ENCODE data around the gene CAD.

DNA sequence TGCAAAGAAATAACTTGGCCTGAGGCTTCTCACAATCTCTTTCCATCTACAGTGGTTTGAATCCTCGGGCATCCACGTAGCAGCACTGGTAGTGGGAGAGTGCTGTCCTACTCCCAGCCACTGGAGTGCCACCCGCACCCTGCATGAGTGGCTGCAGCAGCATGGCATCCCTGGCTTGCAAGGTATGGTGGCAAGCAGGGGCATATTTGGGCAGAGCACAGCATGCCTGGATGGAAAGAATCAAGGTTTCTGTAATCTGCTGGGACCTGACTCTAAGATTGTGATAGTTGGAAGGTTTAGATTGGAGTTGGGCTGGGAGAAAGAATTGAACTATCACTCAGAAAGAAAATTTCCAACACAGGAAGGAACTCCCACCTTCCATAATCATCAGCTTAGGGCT lies 4.0 kb downstream of the CAD start:
- TF ChIP-seq POLR2A (IDR thresholded peaks at IDR 0.05) (no peak), CTCF (IDR thresholded peaks at IDR 0.05) (no peak)

Measured in Peyer's patch (tissue), 4 donors.